ENCODE results near the gene UNC5C. TPM values are rescaled to one million over a fixed set of nuclear protein-coding genes. Genes with fewer than 3 reads are reported as not detected.

UNC5C gene
- total RNA-seq, 3 donors from 2014 or later: 6.2 to 20.9 (median 6.2) TPM

DNA sequence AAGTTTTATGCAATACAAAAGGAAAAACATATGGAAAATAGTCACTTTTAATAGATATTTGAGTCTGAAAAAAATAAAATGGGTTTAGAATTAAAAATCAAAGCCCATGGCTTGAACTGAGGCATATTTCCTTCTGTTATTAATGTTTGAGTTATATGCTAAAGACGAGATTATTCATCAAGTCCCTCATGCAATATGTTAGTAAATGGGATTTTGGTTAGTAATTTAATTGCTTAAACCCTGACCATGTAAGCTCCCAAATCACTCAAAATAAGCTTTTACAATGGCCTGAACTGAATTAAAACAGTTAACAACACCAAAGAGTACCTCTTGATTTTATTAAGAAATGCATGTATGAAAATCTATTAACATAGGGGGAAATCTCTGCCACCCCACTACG lies 12.1 kb downstream of the UNC5C start:
- H3K9me3 ChIP-seq: no peaks in the 10 kb centered on the region
- H3K36me3 ChIP-seq: no peaks in the 10 kb centered on the region
- TF ChIP-seq POLR2AphosphoS5 (IDR thresholded peaks at IDR 0.05) (no peak), POLR2A (IDR thresholded peaks at IDR 0.05) (no peak)
- TF ChIP-seq, protein P1, sequence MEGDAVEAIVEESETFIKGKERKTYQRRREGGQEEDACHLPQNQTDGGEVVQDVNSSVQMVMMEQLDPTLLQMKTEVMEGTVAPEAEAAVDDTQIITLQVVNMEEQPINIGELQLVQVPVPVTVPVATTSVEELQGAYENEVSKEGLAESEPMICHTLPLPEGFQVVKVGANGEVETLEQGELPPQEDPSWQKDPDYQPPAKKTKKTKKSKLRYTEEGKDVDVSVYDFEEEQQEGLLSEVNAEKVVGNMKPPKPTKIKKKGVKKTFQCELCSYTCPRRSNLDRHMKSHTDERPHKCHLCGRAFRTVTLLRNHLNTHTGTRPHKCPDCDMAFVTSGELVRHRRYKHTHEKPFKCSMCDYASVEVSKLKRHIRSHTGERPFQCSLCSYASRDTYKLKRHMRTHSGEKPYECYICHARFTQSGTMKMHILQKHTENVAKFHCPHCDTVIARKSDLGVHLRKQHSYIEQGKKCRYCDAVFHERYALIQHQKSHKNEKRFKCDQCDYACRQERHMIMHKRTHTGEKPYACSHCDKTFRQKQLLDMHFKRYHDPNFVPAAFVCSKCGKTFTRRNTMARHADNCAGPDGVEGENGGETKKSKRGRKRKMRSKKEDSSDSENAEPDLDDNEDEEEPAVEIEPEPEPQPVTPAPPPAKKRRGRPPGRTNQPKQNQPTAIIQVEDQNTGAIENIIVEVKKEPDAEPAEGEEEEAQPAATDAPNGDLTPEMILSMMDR (IDR thresholded peaks at IDR 0.05): no peak
- DNase-seq (ENCODE audit: low spot score in 2 of 2): no peak
- no peaks in the 10 kb centered on the region for H3K4me1 ChIP-seq
- no peaks in the 10 kb centered on the region for H3K27me3 ChIP-seq
- intact Hi-C loops (cut with DNase I; ENCODE audit: low total_unique reads): no loop called here
- H3K4me3 ChIP-seq: no peak overlapping the region
- no peak overlapping the region for H3K27ac ChIP-seq

- Histone ChIP-seq H3K4me3 (no peak overlapping the region), H3K4me1 (no peaks in the 10 kb centered on the region), H3K27me3 (no peaks in the 10 kb centered on the region), H3K36me3 (no peaks in the 10 kb centered on the region), H3K9me3 (no peaks in the 10 kb centered on the region), H3K27ac (no peak overlapping the region)
- TF ChIP-seq POLR2A (IDR thresholded peaks at IDR 0.05): no peak
- DNase-seq (ENCODE audit: low spot score in 2 of 2): no peak
- intact Hi-C loops (cut with DNase I; ENCODE audit: low total_unique reads): no loop called here
Measured at GRCh38 chr4:95535180-95535579, 13.6 kb downstream of the UNC5C start.

GRCh38 chr4:95534032-95534431 lies 14.7 kb downstream of the UNC5C start:
- Histone ChIP-seq H3K27me3 (no peaks in the 10 kb centered on the region), H3K27ac (no peak overlapping the region), H3K4me1 (no peaks in the 10 kb centered on the region), H3K4me3 (no peak overlapping the region), H3K9me3 (no peaks in the 10 kb centered on the region), H3K36me3 (no peaks in the 10 kb centered on the region)
- DNase-seq (ENCODE audit: low spot score in 2 of 2): no peak
- TF ChIP-seq, protein P1 (IDR thresholded peaks at IDR 0.05): no peak
- TF ChIP-seq POLR2AphosphoS5 (IDR thresholded peaks at IDR 0.05) (no peak), POLR2A (IDR thresholded peaks at IDR 0.05) (no peak)
- intact Hi-C loops (cut with DNase I; ENCODE audit: low total_unique reads): no loop called here

- intact Hi-C loops (cut with DNase I; ENCODE audit: low total_unique reads): no loop called here
- H3K9me3 ChIP-seq: no peaks in the 10 kb centered on the region
- H3K27ac ChIP-seq: no peak overlapping the region
Measured at GRCh38 chr4:95533254-95533653, 15.5 kb downstream of the UNC5C start.

GRCh38 chr4:95532305-95532704 lies 16.5 kb downstream of the UNC5C start:
- no peak for TF ChIP-seq POLR2A (IDR thresholded peaks at IDR 0.05)
- no peak for TF ChIP-seq POLR2AphosphoS5 (IDR thresholded peaks at IDR 0.05)
- TF ChIP-seq, protein P1 (IDR thresholded peaks at IDR 0.05): no peak
- H3K4me3 ChIP-seq: no peak overlapping the region
- H3K27ac ChIP-seq: no peak overlapping the region
- no peaks in the 10 kb centered on the region for H3K27me3 ChIP-seq
- no peaks in the 10 kb centered on the region for H3K36me3 ChIP-seq
- intact Hi-C loops (cut with DNase I; ENCODE audit: low total_unique reads): no loop called here
- DNase-seq (ENCODE audit: low spot score in 2 of 2): no peak
- H3K9me3 ChIP-seq: no peaks in the 10 kb centered on the region
- H3K4me1 ChIP-seq: no peaks in the 10 kb centered on the region

More at GRCh38 chr4:95533254-95533653, 15.5 kb downstream of the UNC5C start:
- DNase-seq (ENCODE audit: low spot score in 2 of 2): no peak
- no peaks in the 10 kb centered on the region for H3K4me1 ChIP-seq
- H3K36me3 ChIP-seq: no peaks in the 10 kb centered on the region
- no peak overlapping the region for H3K4me3 ChIP-seq
- TF ChIP-seq POLR2AphosphoS5 (IDR thresholded peaks at IDR 0.05) (no peak), POLR2A (IDR thresholded peaks at IDR 0.05) (no peak)
- TF ChIP-seq, protein P1 (IDR thresholded peaks at IDR 0.05): no peak
- H3K27me3 ChIP-seq: no peaks in the 10 kb centered on the region

DNA sequence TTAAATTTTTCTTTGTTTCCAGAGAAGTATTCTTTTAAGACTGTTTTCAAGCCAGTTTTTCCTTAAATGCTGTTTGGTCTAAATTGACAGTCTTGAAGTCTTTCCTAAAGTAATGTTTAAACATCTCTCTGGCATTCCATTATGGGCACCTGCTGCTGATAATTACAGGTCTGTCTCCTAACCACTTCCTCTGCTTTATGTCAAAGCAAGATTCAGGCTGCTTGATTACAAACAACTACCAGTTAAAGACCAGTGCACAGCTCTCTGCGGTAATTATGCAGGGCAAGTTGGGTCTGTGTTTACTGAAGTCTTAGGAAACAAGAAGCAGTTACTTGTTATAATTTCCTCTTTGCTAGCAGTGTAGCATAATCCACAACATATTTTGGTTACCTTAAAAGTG lies 17.6 kb downstream of the UNC5C start:
- no peak overlapping the region for H3K27ac ChIP-seq
- no peaks in the 10 kb centered on the region for H3K27me3 ChIP-seq
- intact Hi-C loops (cut with DNase I; ENCODE audit: low total_unique reads): no loop called here
- TF ChIP-seq POLR2AphosphoS5 (IDR thresholded peaks at IDR 0.05): no peak
- no peak for TF ChIP-seq POLR2A (IDR thresholded peaks at IDR 0.05)
- TF ChIP-seq, protein P1 (IDR thresholded peaks at IDR 0.05): no peak
- no peaks in the 10 kb centered on the region for H3K4me1 ChIP-seq
- H3K36me3 ChIP-seq: no peaks in the 10 kb centered on the region
- no peak overlapping the region for H3K4me3 ChIP-seq
- DNase-seq (ENCODE audit: low spot score in 2 of 2): no peak
- no peaks in the 10 kb centered on the region for H3K9me3 ChIP-seq

Data from breast epithelium (tissue), 4 donors.